SK-N-SH (cell line): ENCODE data around the gene REEP3. TPM values are rescaled to one million over a fixed set of nuclear protein-coding genes. Genes with fewer than 3 reads are reported as not detected.
A peak's percentile ranks its signal among the peaks of the same experiment; 100 is the strongest.

Experiments
- CTCF ChIA-PET: fragments of 300-600, 350-600 bp; formaldehyde crosslinking; extraction: SDS; loops from one replicate; lab custom pipeline; 2021; lab: Yijun Ruan, JAX
- POLR2A ChIA-PET: fragments of 350-600 bp; sonication (Branson Sonifier 250); formaldehyde crosslinking; extraction: SDS; loops from one replicate; lab custom pipeline; 2020; ENCODE audit warnings: antibody characterized with exemption, inconsistent platforms; lab: Yijun Ruan, JAX
- DNase-seq: peaks from one replicate; pipeline ENCODE4 v3.0.0; 2012
- H2AFZ ChIP-seq: fragments of 200-600 bp; sonication (generic); 2 replicates; pipeline ENCODE4 v1.8.1; 2016; ENCODE audit warnings: antibody characterized with exemption, mild to moderate bottlenecking, low read depth
- H3F3A ChIP-seq: fragments of 200-600 bp; sonication (generic); replicated peaks from 2 replicates; pipeline ENCODE3; 2016; ENCODE audit warnings: antibody characterized with exemption, mild to moderate bottlenecking; ENCODE audit not compliant: insufficient read depth
- H3K27ac ChIP-seq, 2 experiments: fragments of 200-500 bp in 1 of 2; fragments of 200-600 bp in 1 of 2; sonication (Bioruptor generic) in 1 of 2; sonication (generic), shearing (Covaris generic) in 1 of 2; 2 replicates each; pipeline versions ENCODE4 v1.5.1 to v1.6.1; 2014 to 2016; ENCODE audit warnings: low read depth in 2 of 2, inconsistent platforms in 1 of 2, low read length in 1 of 2, mild to moderate bottlenecking in 1 of 2, mixed read lengths in 1 of 2
- H3K27me3 ChIP-seq: fragments of 200-600 bp; sonication (generic), shearing (Covaris generic); 2 replicates; pipeline ENCODE4 v1.6.1; 2016; ENCODE audit warnings: mixed run types; ENCODE audit not compliant: insufficient read depth
- H3K36me3 ChIP-seq, 2 experiments: fragments of 200-500 bp in 1 of 2; fragments of 200-600 bp in 1 of 2; sonication (Bioruptor generic) in 1 of 2; sonication (generic) in 1 of 2; replicated peaks in 1 of 2; 2 replicates each; pipeline versions ENCODE3 to v1.5.1; 2014 to 2016; ENCODE audit warnings: low read length in 1 of 2, mild to moderate bottlenecking in 1 of 2; ENCODE audit not compliant: insufficient read depth in 2 of 2, control insufficient read depth in 1 of 2
- H3K4me1 ChIP-seq, 2 experiments: fragments of 200-500 bp in 1 of 2; fragments of 200-600 bp in 1 of 2; sonication (Bioruptor generic) in 1 of 2; sonication (generic), shearing (Covaris generic) in 1 of 2; 2 replicates each; pipeline versions ENCODE4 v1.5.1 to v1.6.1; 2014 to 2016; ENCODE audit warnings: low read depth in 1 of 2, low read length in 1 of 2, mixed run types in 1 of 2; ENCODE audit not compliant: insufficient read depth in 2 of 2, control insufficient read depth in 1 of 2
- H3K4me2 ChIP-seq: fragments of 200-600 bp; sonication (generic), shearing (Covaris generic); 2 replicates; pipeline ENCODE4 v1.6.1; 2017; ENCODE audit warnings: mixed run types
- H3K4me3 ChIP-seq, 2 experiments: fragments of 200-500 bp in 1 of 2; fragments of 200-600 bp in 1 of 2; sonication (Bioruptor generic) in 1 of 2; sonication (generic), shearing (Covaris generic) in 1 of 2; 2 replicates each; pipeline versions ENCODE4 v1.5.1 to v1.8.1; 2014 to 2016; ENCODE audit warnings: low read depth in 2 of 2, inconsistent platforms in 1 of 2, low read length in 1 of 2, mild to moderate bottlenecking in 1 of 2, mixed read lengths in 1 of 2, moderate library complexity in 1 of 2
- H3K79me2 ChIP-seq: fragments of 200-600 bp; sonication (generic); 2 replicates; pipeline ENCODE4 v1.8.1; 2017; ENCODE audit warnings: mild to moderate bottlenecking; ENCODE audit not compliant: insufficient read depth
- H3K9ac ChIP-seq: fragments of 200-600 bp; sonication (generic); 2 replicates; pipeline ENCODE4 v1.6.1; 2017; ENCODE audit warnings: mixed run types
- H3K9me2 ChIP-seq: fragments of 200-600 bp; sonication (generic); 2 replicates; pipeline ENCODE4 v1.6.1; 2017; ENCODE audit warnings: mixed run types
- H3K9me3 ChIP-seq: fragments of 200-600 bp; sonication (generic); 2 replicates; pipeline ENCODE4 v1.6.1; 2017; ENCODE audit warnings: mixed run types, mild to moderate bottlenecking, moderate library complexity
- H4K20me1 ChIP-seq: fragments of 200-600 bp; sonication (generic); 2 replicates; pipeline ENCODE4 v1.6.1; 2017; ENCODE audit warnings: mild to moderate bottlenecking, mixed run types; ENCODE audit not compliant: insufficient read depth
- EZH2phosphoT487 ChIP-seq: fragments of 200-600 bp; sonication (generic); IDR thresholded peaks from 2 replicates; pipeline ENCODE4 v1.6.1; 2017; ENCODE audit warnings: low read depth, mixed run types, mild to moderate bottlenecking, antibody characterized with exemption, moderate library complexity, borderline replicate concordance
- FOSL2 ChIP-seq: IDR thresholded peaks from 2 replicates; pipeline ENCODE4 v1.4.0; 2012; ENCODE audit warnings: low read depth, mild to moderate bottlenecking, moderate library complexity, borderline replicate concordance
- FOXJ3 ChIP-seq: sonication (generic); formaldehyde crosslinking; IDR thresholded peaks from 2 replicates; pipeline ENCODE4 v1.5.1; 2020; ENCODE audit warnings: mild to moderate bottlenecking, missing genetic modification reagents
- GABPA ChIP-seq: IDR thresholded peaks from 2 replicates; pipeline ENCODE4 v1.4.0; 2012; ENCODE audit warnings: low read depth, mild to moderate bottlenecking
- GATA2 ChIP-seq: sonication (generic); formaldehyde crosslinking; IDR thresholded peaks from 2 replicates; pipeline ENCODE4 v1.5.0; 2020; ENCODE audit warnings: mild to moderate bottlenecking, missing genetic modification reagents
- MXI1 ChIP-seq: IDR thresholded peaks from 2 replicates; pipeline ENCODE4 v1.6.1; 2012; ENCODE audit warnings: mild to moderate bottlenecking, low read depth, low read length, improper control_type of control experiment
- NFIC ChIP-seq: IDR thresholded peaks from 2 replicates; pipeline ENCODE4 v1.4.0; 2012; ENCODE audit warnings: borderline replicate concordance
- NRF1 ChIP-seq: IDR thresholded peaks from 2 replicates; pipeline ENCODE4 v1.6.1; 2012; ENCODE audit warnings: low read depth, mild to moderate bottlenecking, low read length
- POLR2AphosphoS5 ChIP-seq: IDR thresholded peaks from 2 replicates; pipeline ENCODE4 v1.6.1; 2012; ENCODE audit warnings: low read depth, low read length
- RAD21 ChIP-seq: IDR thresholded peaks from 2 replicates; pipeline ENCODE4 v1.6.1; 2012; ENCODE audit warnings: mild to moderate bottlenecking, low read length
- RCOR1 ChIP-seq: fragments of 150-350 bp; IDR thresholded peaks from 2 replicates; pipeline ENCODE4 v1.6.1; 2017; ENCODE audit warnings: antibody characterized with exemption, low read length
- RXRA ChIP-seq: IDR thresholded peaks from 2 replicates; pipeline ENCODE4 v1.4.0; 2012; ENCODE audit warnings: low read depth, mild to moderate bottlenecking, borderline replicate concordance
- TAF1 ChIP-seq: IDR thresholded peaks from 2 replicates; pipeline ENCODE4 v1.6.1; 2012; ENCODE audit warnings: low read depth, mild to moderate bottlenecking, low read length, moderate library complexity, borderline replicate concordance
- TEAD4 ChIP-seq: IDR thresholded peaks from 2 replicates; pipeline ENCODE4 v1.4.0; 2012; ENCODE audit warnings: mild to moderate bottlenecking, borderline replicate concordance; ENCODE audit not compliant: insufficient read depth
- YY1 ChIP-seq: IDR thresholded peaks from 2 replicates; pipeline ENCODE4 v1.4.0; 2012; ENCODE audit warnings: low read depth, mild to moderate bottlenecking
- WGBS: methylation state at CpG from one replicate; pipeline ENCODE4 v1.1.6; 2017; ENCODE audit warnings: low lambda C conversion rate; 5-methylcytosine and 5-hydroxymethylcytosine counted together
- polyA plus RNA-seq, 3 experiments: library from polyadenylated mRNA; depleted of rRNA; stranded (reverse); fragments of >200 nt; gene quantifications; 2 replicates each; pipeline ENCODE4 v1.2.3, GENCODE V29; 2012
- TF ChIP-seq, protein P1 (sequence below): IDR thresholded peaks from 2 replicates; pipeline ENCODE4 v1.6.1; 2012; ENCODE audit warnings: mild to moderate bottlenecking, low read depth, low read length, moderate library complexity
- TF ChIP-seq, protein P2 (sequence below): IDR thresholded peaks from 2 replicates; pipeline ENCODE4 v1.4.0; 2012; ENCODE audit warnings: low read depth, borderline replicate concordance
- TF ChIP-seq, protein P3 (sequence below): IDR thresholded peaks from 2 replicates; pipeline ENCODE4 v1.4.0; 2012; ENCODE audit warnings: low read depth
- TF ChIP-seq, protein P4 (sequence below): IDR thresholded peaks from 2 replicates; pipeline ENCODE4; 2012
- TF ChIP-seq, protein P5 (sequence below): fragments of 150-350 bp; IDR thresholded peaks from 2 replicates; pipeline ENCODE4 v1.6.1; 2017; ENCODE audit warnings: antibody characterized with exemption, low read length, low read depth, borderline replicate concordance

REEP3 gene
- polyA plus RNA-seq, 1 of the 3 experiments (the other 2 are of a cell fraction) = 7.6 TPM

DNA sequence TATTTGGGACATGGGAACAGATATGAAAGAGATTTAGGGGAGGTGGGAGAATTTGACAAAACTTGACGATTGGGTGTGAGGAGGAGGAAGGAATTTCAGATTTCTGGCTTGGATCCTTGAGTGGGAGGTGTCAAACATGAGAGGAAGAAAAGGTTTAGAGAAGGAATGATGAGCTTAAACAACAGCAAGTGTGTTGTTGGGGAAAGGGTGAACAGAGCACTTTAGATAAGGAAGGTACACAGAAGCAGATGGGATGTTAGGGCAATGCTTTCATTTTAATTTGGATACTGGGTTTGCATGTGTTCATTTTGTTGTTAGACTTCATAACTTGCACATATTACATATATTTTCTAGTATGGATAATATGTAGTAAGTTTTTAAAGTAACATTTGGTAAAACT lies 23.2 kb downstream of the REEP3 start:
- ChIA-PET CTCF (no interaction called here), POLR2A (interaction anchor here (0.9 kb wide), 1 partner anchor 23 kb away, joined by 4 read pairs; no protein-coding TSS in a partner anchor)
- H3K27me3 ChIP-seq = no peaks in the 10 kb centered on the region
- H3K4me2 ChIP-seq = no peak overlapping the region
- peak overlapping the region in 1 of 2 experiments; percentile 77; a peak in 2 of 4 replicates for H3K27ac ChIP-seq
- no peaks in the 10 kb centered on the region for H4K20me1 ChIP-seq
- H3K79me2 ChIP-seq = peaks cover 33% of the 10 kb centered on the region; the same call in 1 of the 2 replicates
- H3F3A ChIP-seq = peaks cover 12% of the 10 kb centered on the region
- peaks cover 10 to 33% of the 10 kb centered on the region in 2 experiments; a peak in 3 of 4 replicates for H3K4me1 ChIP-seq
- no peak for TF ChIP-seq EZH2phosphoT487
- no peak for TF ChIP-seq FOXJ3 (CRISPR knock-in tag)
- no peak for TF ChIP-seq MXI1
- TF ChIP-seq, protein P1, sequence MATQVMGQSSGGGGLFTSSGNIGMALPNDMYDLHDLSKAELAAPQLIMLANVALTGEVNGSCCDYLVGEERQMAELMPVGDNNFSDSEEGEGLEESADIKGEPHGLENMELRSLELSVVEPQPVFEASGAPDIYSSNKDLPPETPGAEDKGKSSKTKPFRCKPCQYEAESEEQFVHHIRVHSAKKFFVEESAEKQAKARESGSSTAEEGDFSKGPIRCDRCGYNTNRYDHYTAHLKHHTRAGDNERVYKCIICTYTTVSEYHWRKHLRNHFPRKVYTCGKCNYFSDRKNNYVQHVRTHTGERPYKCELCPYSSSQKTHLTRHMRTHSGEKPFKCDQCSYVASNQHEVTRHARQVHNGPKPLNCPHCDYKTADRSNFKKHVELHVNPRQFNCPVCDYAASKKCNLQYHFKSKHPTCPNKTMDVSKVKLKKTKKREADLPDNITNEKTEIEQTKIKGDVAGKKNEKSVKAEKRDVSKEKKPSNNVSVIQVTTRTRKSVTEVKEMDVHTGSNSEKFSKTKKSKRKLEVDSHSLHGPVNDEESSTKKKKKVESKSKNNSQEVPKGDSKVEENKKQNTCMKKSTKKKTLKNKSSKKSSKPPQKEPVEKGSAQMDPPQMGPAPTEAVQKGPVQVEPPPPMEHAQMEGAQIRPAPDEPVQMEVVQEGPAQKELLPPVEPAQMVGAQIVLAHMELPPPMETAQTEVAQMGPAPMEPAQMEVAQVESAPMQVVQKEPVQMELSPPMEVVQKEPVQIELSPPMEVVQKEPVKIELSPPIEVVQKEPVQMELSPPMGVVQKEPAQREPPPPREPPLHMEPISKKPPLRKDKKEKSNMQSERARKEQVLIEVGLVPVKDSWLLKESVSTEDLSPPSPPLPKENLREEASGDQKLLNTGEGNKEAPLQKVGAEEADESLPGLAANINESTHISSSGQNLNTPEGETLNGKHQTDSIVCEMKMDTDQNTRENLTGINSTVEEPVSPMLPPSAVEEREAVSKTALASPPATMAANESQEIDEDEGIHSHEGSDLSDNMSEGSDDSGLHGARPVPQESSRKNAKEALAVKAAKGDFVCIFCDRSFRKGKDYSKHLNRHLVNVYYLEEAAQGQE = no peak
- no peak for TF ChIP-seq YY1
- H3K9me2 ChIP-seq = no peaks in the 10 kb centered on the region
- H2AFZ ChIP-seq = no peak overlapping the region
- DNase-seq = no peak
- H3K4me3 ChIP-seq = no peak overlapping the region
- H3K9me3 ChIP-seq = no peaks in the 10 kb centered on the region
- H3K9ac ChIP-seq = no peak overlapping the region
- H3K36me3 ChIP-seq = peaks cover 0 to 5% of the 10 kb centered on the region in 2 experiments
- WGBS = 100% methylated on average over 1 of the region's 1 CpG

DNA sequence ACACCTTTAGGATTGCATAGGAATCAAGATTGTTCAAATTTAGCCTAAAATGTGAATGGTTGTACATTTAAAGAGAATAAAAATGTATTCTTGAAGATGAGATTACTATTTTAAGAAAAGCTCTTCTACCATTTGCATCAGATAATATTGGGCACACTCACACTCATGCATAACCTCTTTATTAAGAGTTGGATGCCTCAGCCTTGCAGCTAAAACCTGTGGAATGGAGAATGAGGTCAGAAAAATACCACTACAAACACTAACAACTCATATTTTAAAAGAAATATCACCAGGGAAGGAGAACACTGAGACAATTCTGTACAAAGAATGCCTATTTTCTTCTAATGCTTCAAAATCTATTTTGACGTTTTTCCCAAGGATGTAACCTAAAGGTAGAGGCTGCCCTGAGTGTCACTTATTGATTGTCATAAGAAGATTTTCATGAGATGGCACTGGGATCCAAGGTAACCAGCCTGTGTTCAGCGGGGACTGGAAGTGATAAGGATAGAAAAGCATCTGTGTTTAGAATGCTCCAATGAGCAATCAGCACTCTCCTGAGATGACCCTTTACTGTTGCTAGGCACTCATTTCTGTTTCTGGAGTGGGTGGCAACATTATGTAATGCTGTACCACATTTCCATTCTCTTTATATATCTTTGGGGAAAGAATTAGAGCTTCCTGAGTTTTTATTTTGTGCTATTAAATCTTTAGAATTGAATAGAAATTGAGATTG lies 26.6 kb downstream of the REEP3 start:
- ChIA-PET POLR2A (no interaction called here), CTCF (interaction anchor here (0.6 to 1.4 kb wide), 6 partner anchors 8 to 173 kb away, joined by 3 to 6 read pairs (median 4); no protein-coding TSS in a partner anchor)
- H4K20me1 ChIP-seq = no peaks in the 10 kb centered on the region
- H3K9ac ChIP-seq = no peak overlapping the region; the same call in 1 of the 2 replicates
- no peak overlapping the region for H3K4me3 ChIP-seq
- no peak overlapping the region for H3K4me2 ChIP-seq
- 69% methylated on average over 2 of the region's 2 CpGs for WGBS
- H3K9me3 ChIP-seq = no peaks in the 10 kb centered on the region
- peak; percentile 74 for DNase-seq
- H3F3A ChIP-seq = peaks cover 12% of the 10 kb centered on the region
- H2AFZ ChIP-seq = no peak overlapping the region
- no peaks in the 10 kb centered on the region for H3K9me2 ChIP-seq
- peaks cover 36% of the 10 kb centered on the region; the same call in 1 of the 2 replicates for H3K79me2 ChIP-seq
- peak overlapping the region; percentile 13 to 92; a peak in 3 of 4 replicates for H3K27ac ChIP-seq
- H3K27me3 ChIP-seq = no peaks in the 10 kb centered on the region
- H3K36me3 ChIP-seq = peaks cover 0 to 5% of the 10 kb centered on the region in 2 experiments
- H3K4me1 ChIP-seq = peaks cover 11 to 21% of the 10 kb centered on the region in 2 experiments; a peak in 3 of 4 replicates
- TF ChIP-seq RXRA (no peak), FOSL2 (no peak), GATA2 (CRISPR knock-in tag) (peak; percentile 38; the same call in 1 of the 2 replicates), RAD21 (no peak), GABPA (no peak), RCOR1 (0 out of 2 replicates have a peak, but pooled peaks have one; percentile 8), TAF1 (no peak), POLR2AphosphoS5 (no peak), TEAD4 (no peak), EZH2phosphoT487 (no peak), NFIC (no peak), NRF1 (no peak)
- TF ChIP-seq, protein P2, sequence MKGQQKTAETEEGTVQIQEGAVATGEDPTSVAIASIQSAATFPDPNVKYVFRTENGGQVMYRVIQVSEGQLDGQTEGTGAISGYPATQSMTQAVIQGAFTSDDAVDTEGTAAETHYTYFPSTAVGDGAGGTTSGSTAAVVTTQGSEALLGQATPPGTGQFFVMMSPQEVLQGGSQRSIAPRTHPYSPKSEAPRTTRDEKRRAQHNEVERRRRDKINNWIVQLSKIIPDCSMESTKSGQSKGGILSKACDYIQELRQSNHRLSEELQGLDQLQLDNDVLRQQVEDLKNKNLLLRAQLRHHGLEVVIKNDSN = no peak
- TF ChIP-seq, protein P3, sequence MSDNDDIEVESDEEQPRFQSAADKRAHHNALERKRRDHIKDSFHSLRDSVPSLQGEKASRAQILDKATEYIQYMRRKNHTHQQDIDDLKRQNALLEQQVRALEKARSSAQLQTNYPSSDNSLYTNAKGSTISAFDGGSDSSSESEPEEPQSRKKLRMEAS = no peak
- TF ChIP-seq, protein P4, sequence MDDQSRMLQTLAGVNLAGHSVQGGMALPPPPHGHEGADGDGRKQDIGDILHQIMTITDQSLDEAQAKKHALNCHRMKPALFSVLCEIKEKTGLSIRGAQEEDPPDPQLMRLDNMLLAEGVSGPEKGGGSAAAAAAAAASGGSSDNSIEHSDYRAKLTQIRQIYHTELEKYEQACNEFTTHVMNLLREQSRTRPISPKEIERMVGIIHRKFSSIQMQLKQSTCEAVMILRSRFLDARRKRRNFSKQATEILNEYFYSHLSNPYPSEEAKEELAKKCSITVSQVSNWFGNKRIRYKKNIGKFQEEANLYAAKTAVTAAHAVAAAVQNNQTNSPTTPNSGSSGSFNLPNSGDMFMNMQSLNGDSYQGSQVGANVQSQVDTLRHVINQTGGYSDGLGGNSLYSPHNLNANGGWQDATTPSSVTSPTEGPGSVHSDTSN = no peak
- TF ChIP-seq, protein P5, sequence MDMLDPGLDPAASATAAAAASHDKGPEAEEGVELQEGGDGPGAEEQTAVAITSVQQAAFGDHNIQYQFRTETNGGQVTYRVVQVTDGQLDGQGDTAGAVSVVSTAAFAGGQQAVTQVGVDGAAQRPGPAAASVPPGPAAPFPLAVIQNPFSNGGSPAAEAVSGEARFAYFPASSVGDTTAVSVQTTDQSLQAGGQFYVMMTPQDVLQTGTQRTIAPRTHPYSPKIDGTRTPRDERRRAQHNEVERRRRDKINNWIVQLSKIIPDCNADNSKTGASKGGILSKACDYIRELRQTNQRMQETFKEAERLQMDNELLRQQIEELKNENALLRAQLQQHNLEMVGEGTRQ = no peak
